Astrocyte of the cerebellum (primary cell): Measurements from ENCODE around the gene SMIM23.
"Not testable (repeated sequence)": the region's sequence is repeated elsewhere in the genome, so short reads cannot be mapped to it uniquely, and the experiment has no call there.

Experiments
- DNase-seq: peaks from one replicate; pipeline ENCODE4 v3.0.0-alpha.2; 2011; ENCODE audit warnings: low read depth
- H3K4me3 ChIP-seq: 2 replicates; pipeline ENCODE4 v1.5.1; 2011; ENCODE audit warnings: mild to moderate bottlenecking, low read depth, low read length, moderate library complexity
- CTCF ChIP-seq: IDR thresholded peaks from 2 replicates; pipeline ENCODE4 v1.5.1; 2012; ENCODE audit warnings: low read length, low read depth, moderate library complexity, mild to moderate bottlenecking; ENCODE audit errors: missing control alignments
- in situ Hi-C: cut with HindIII; loops from 2 replicates; pipeline ENCODE4 v1.10.0; 2017; ENCODE audit warnings: low sequenced_read_pairs

SMIM23 gene

GRCh38 chr5:171776770-171777759 lies 8.6 kb upstream of the SMIM23 start:
- no peak for TF ChIP-seq CTCF
- peak; percentile 23 for DNase-seq
- no peak overlapping the region for H3K4me3 ChIP-seq
- in situ Hi-C loops, result no loop called here

- H3K4me3 ChIP-seq, DNase-seq, in situ Hi-C loops: not testable (repeated sequence)
These were observed 3.9 kb upstream of the SMIM23 start for GRCh38 chr5:171781744-171782143.

- in situ Hi-C loops, result no loop called here
- TF ChIP-seq CTCF, result no peak
- DNase-seq, result no peak
- no peak overlapping the region for H3K4me3 ChIP-seq
These were observed 3.2 kb upstream of the SMIM23 start for GRCh38 chr5:171782332-171782966.

- DNase-seq, result no peak
- H3K4me3 ChIP-seq, result no peak overlapping the region
- TF ChIP-seq CTCF, result no peak
- in situ Hi-C loops, result no loop called here
These were observed 2.6 kb upstream of the SMIM23 start for GRCh38 chr5:171783051-171783450.

GRCh38 chr5:171789353-171789752 lies 3.7 kb downstream of the SMIM23 start:
- no peak for DNase-seq
- in situ Hi-C loops, result no loop called here
- H3K4me3 ChIP-seq, result no peak overlapping the region
- no peak for TF ChIP-seq CTCF

- DNase-seq, result no peak
- TF ChIP-seq CTCF, result no peak
- no peak overlapping the region for H3K4me3 ChIP-seq
- in situ Hi-C loops, result loop anchor here (5.0 kb wide), 2 partner anchors 57 to 68 kb away; no protein-coding TSS in a partner anchor
These were observed 4.8 kb downstream of the SMIM23 start for GRCh38 chr5:171790408-171790807.
